Activated naive CD8-positive, alpha-beta T cell treated with anti-CD3 and anti-CD28 coated beads, Interleukin-2, amount 50 U/mL, for 24 hours (primary cell): ENCODE results near the gene FGL2.
"Not testable (repeated sequence)": the region's sequence is repeated elsewhere in the genome, so short reads cannot be mapped to it uniquely, and the experiment has no call there.

Experiments used
- ATAC-seq: fragments of 150-1000 bp; cut with Tn5 transposase; one replicate; pipeline ENCODE4 v1.10.0; 2021
- DNase-seq: peaks from one replicate; pipeline ENCODE4 v3.0.0; 2021
- H3K27ac Mint-ChIP-seq: one replicate; pipeline ENCODE4 v1.8.0; 2021; ENCODE audit warnings: mild to moderate bottlenecking, mixed read lengths
- H3K27me3 Mint-ChIP-seq: one replicate; pipeline ENCODE4 v1.8.0; 2021; ENCODE audit warnings: mixed read lengths
- H3K36me3 Mint-ChIP-seq: one replicate; pipeline ENCODE4 v1.8.0; 2021; ENCODE audit warnings: low read depth, mixed read lengths
- H3K4me1 Mint-ChIP-seq: one replicate; pipeline ENCODE4 v1.8.0; 2021; ENCODE audit warnings: mixed read lengths
- H3K4me3 Mint-ChIP-seq: one replicate; pipeline ENCODE4 v1.8.0; 2021; ENCODE audit warnings: mild to moderate bottlenecking, moderate library complexity, mixed read lengths
- H3K9me3 Mint-ChIP-seq: one replicate; pipeline ENCODE4 v1.8.0; 2021; ENCODE audit warnings: mixed read lengths

FGL2 gene

GRCh38 chr7:77226357-77226839 lies 26.8 kb upstream of the FGL2 start:
- no peak for DNase-seq
- Mint-ChIP-seq H3K9me3 (peaks cover 13% of the 10 kb centered on the region), H3K27ac (no peak overlapping the region)

DNA sequence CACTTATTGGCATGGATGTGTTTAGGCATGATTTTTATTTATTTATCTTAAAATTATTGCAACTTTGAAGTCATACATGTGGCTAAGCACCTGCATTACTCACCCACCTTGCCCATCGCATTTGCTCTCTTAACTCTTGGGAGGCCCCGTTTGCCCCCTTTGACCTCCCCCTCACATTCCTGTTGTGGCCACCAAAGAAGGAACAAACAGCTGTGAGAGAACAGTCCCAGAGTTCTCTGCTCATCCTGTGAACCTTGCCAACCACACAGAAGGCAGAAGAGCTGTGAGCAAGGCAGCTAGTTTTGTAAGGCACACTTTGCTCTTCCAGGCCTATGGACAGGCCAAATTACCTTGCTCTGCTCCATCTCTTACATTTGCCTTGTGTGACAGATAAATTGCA lies 23.6 kb upstream of the FGL2 start:
- H3K4me3 Mint-ChIP-seq: no peak overlapping the region
- ATAC-seq (no peak), DNase-seq (no peak)
- H3K4me1 Mint-ChIP-seq: peaks cover 27% of the 10 kb centered on the region
- H3K27ac Mint-ChIP-seq: no peak overlapping the region
- peaks cover 13% of the 10 kb centered on the region for H3K9me3 Mint-ChIP-seq
- H3K36me3 Mint-ChIP-seq: peaks cover 4% of the 10 kb centered on the region
- H3K27me3 Mint-ChIP-seq: no peaks in the 10 kb centered on the region

More at GRCh38 chr7:77226357-77226839, 26.8 kb upstream of the FGL2 start:
- H3K36me3 Mint-ChIP-seq: peaks cover 10% of the 10 kb centered on the region
- ATAC-seq: no peak
- H3K4me3 Mint-ChIP-seq: no peak overlapping the region
- peaks cover 26% of the 10 kb centered on the region for H3K4me1 Mint-ChIP-seq
- no peaks in the 10 kb centered on the region for H3K27me3 Mint-ChIP-seq

GRCh38 chr7:77222819-77223218 lies 23.2 kb upstream of the FGL2 start:
- Mint-ChIP-seq H3K4me3 (no peak overlapping the region), H3K9me3 (peaks cover 13% of the 10 kb centered on the region), H3K36me3 (peaks cover 4% of the 10 kb centered on the region), H3K27ac (no peak overlapping the region), H3K4me1 (peaks cover 27% of the 10 kb centered on the region), H3K27me3 (no peaks in the 10 kb centered on the region)
- ATAC-seq (no peak), DNase-seq (no peak)

DNA sequence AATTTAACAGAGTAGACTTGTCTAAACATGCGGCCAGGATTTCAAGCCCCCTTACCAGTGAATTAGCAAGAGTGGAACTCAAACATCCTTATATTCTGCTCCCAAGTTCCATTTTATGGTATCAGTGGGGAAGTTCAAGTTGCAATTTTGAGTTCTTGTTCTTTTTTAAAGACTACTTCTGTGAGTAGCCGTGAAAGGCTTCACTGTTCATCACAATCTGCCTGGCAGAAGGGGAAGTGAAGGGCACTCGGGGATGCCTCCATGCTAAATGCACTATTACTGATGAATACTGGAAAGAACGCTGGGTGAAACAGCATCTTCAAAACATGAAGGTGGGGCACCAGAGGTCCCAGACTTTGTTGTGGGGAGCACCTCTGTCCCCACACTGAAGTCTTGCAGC lies 22.4 kb upstream of the FGL2 start:
- no peaks in the 10 kb centered on the region for H3K27me3 Mint-ChIP-seq
- ATAC-seq (no peak), DNase-seq (no peak)
- peaks cover 4% of the 10 kb centered on the region for H3K36me3 Mint-ChIP-seq
- no peak overlapping the region for H3K4me3 Mint-ChIP-seq
- peaks cover 13% of the 10 kb centered on the region for H3K9me3 Mint-ChIP-seq
- peaks cover 27% of the 10 kb centered on the region for H3K4me1 Mint-ChIP-seq
- H3K27ac Mint-ChIP-seq: no peak overlapping the region

DNA sequence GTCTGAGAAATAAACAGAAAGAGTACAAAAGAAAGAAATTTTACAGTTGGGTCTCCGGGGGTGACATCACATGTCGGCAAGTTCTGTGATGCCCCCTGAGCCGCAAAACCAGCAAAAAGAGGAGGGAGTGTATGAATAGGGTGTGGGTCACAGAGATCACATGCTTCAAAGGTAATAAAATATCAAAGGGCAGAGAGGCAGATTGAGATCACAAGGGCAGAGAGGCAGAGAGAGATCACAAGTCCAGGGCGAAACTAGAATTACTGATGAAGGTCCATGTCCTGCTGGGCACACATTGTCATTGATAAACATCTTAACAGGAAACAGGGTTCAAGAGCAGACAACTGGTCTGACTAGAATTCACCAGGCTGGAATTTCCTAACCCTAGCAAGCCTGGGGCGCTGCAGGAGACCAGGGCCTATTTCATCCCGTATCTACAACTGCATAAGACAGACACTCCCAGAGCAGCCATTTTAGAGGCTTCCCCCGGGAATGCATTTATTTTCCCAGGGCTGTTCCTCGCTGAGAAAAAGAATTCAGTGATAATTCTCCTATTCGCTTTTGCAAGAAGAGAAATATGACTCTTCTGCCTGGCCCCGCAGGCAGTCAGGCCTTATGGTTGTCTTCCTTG lies 20.2 kb upstream of the FGL2 start:
- not testable (repeated sequence) for ATAC-seq, H3K36me3 Mint-ChIP-seq, H3K27ac Mint-ChIP-seq, H3K4me3 Mint-ChIP-seq, H3K27me3 Mint-ChIP-seq, DNase-seq
- Mint-ChIP-seq H3K4me1 (peaks cover 19% of the 10 kb centered on the region), H3K9me3 (peaks cover 13% of the 10 kb centered on the region)

- no peaks in the 10 kb centered on the region for H3K27me3 Mint-ChIP-seq
- H3K4me1 Mint-ChIP-seq: peaks cover 8% of the 10 kb centered on the region
- peaks cover 4% of the 10 kb centered on the region for H3K36me3 Mint-ChIP-seq
- DNase-seq (no peak), ATAC-seq (no peak)
- H3K4me3 Mint-ChIP-seq: no peak overlapping the region
- peaks cover 13% of the 10 kb centered on the region for H3K9me3 Mint-ChIP-seq
- H3K27ac Mint-ChIP-seq: no peak overlapping the region
Measured at GRCh38 chr7:77217474-77218185, 18.0 kb upstream of the FGL2 start.

DNA sequence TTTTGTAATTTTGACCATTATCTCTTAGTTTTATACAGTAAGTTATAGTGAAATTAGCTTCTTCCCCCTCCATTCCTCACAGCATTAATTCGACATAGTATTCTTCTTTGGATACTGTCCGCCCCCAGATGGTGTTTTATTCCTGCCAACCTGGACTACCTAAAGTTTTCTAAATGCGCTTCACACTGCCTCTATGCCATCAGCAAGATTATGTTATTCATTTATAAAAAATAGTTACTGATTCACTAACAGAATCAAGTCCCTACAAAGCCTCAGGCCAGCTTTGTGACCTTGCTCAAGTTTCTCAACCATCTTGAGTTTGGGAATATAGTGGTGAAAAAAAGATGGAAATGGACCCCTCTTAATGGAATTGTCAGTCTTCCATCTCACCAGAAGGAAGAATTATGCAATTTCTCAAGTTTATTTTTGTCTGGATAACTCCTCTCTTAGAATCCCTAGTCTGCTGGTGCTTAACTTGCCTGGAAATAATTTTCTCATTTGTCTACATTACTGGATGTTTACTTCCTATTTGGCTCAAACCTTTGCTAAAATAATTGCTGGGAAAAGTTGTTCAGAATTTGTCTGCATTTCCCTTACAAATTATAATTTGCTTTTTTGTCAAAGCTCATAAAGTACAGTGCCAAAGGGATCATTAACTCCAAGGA lies 16.7 kb upstream of the FGL2 start:
- Mint-ChIP-seq H3K27ac (no peak overlapping the region), H3K27me3 (no peaks in the 10 kb centered on the region), H3K4me1 (peaks cover under 1% of the 10 kb centered on the region), H3K36me3 (peaks cover 4% of the 10 kb centered on the region), H3K4me3 (no peak overlapping the region), H3K9me3 (peaks cover 13% of the 10 kb centered on the region)
- DNase-seq: no peak
- ATAC-seq: no peak

- no peak for ATAC-seq
- Mint-ChIP-seq H3K4me3 (no peak overlapping the region), H3K27me3 (no peaks in the 10 kb centered on the region), H3K27ac (no peak overlapping the region), H3K4me1 (no peaks in the 10 kb centered on the region), H3K9me3 (peaks cover 21% of the 10 kb centered on the region), H3K36me3 (peaks cover 20% of the 10 kb centered on the region)
- no peak for DNase-seq
Measured at GRCh38 chr7:77209479-77210139, 10.0 kb upstream of the FGL2 start.

DNA sequence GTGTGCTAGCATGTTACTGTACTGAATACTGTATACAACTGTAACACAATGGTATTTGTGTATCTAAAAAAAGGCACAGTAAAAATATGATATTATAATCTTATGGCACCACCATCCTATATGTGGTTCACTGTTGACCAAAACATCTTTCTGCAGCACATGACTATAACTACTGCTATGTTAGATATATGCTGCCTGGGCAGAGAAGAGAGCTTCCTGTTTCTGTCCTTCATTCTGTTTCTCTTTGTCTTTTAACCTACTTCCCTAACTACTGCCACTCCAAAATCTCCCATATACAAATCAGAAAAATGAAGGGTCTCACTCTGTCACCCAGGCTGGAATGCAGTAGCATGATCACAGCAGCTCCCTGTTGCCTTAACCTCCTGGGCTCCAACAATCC lies 8.8 kb upstream of the FGL2 start:
- no peak overlapping the region for H3K27ac Mint-ChIP-seq
- no peaks in the 10 kb centered on the region for H3K27me3 Mint-ChIP-seq
- DNase-seq (no peak), ATAC-seq (no peak)
- no peaks in the 10 kb centered on the region for H3K4me1 Mint-ChIP-seq
- peaks cover 20% of the 10 kb centered on the region for H3K36me3 Mint-ChIP-seq
- H3K4me3 Mint-ChIP-seq: no peak overlapping the region
- H3K9me3 Mint-ChIP-seq: peaks cover 21% of the 10 kb centered on the region

GRCh38 chr7:77205706-77206105 lies 6.1 kb upstream of the FGL2 start:
- peaks cover 6% of the 10 kb centered on the region for H3K4me1 Mint-ChIP-seq
- DNase-seq (no peak), ATAC-seq (no peak)
- peaks cover 21% of the 10 kb centered on the region for H3K9me3 Mint-ChIP-seq
- H3K4me3 Mint-ChIP-seq: no peak overlapping the region
- H3K27me3 Mint-ChIP-seq: no peaks in the 10 kb centered on the region
- peaks cover 20% of the 10 kb centered on the region for H3K36me3 Mint-ChIP-seq
- no peak overlapping the region for H3K27ac Mint-ChIP-seq

DNA sequence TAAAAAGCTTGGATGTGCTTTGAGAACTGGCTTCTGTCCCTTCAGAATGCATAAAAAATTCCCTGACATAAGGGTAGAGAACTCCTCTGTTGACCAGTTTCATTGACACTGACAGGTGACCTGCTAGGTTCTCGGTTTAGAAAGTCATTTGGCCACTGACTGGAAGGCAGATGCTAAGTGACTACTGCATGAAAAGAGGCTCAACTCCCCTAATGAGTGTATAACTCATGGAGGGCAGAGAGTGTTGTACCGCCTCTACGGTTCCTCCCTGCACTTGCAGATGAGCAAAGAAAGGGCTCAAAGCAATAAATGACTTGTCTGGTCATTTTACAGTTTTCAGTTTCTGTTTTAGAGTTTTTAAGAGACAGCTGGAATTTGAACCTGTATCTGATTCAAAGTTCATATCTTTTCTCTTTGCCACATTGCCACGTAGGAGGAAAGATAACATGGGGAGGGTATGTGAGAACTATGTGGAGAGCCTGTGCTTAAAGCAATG lies 2.9 kb upstream of the FGL2 start:
- ATAC-seq (peak; percentile 58), DNase-seq (no peak)
- Mint-ChIP-seq H3K36me3 (no peaks in the 10 kb centered on the region), H3K4me3 (no peak overlapping the region), H3K27me3 (no peaks in the 10 kb centered on the region), H3K9me3 (no peaks in the 10 kb centered on the region), H3K4me1 (peaks cover 28% of the 10 kb centered on the region), H3K27ac (no peak overlapping the region)

DNA sequence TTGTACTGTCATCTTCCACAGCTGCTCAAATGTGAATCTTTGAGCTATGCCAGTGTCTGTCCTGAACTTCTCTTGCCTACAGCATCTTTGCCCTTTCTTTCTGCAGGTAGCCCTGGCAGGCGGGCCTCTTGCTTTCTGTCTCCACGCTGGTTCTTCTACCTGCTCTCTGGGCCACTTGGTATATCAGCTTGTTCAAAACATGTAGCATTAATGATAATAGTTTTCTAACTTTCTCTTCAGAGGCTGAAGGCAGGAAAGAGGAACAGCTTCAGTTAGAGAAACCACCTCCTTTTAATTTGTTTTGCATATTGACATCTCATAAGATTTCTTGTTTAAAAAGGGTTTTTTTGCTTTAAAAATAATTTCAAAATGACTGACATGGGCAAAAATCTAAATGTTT lies 923 bp upstream of the FGL2 start:
- DNase-seq: no peak
- Mint-ChIP-seq H3K27me3 (no peaks in the 10 kb centered on the region), H3K27ac (peak overlapping the region; percentile 63), H3K4me1 (peaks cover 28% of the 10 kb centered on the region), H3K36me3 (no peaks in the 10 kb centered on the region), H3K9me3 (no peaks in the 10 kb centered on the region), H3K4me3 (peak overlapping the region; percentile 55)
- ATAC-seq: no peak

DNA sequence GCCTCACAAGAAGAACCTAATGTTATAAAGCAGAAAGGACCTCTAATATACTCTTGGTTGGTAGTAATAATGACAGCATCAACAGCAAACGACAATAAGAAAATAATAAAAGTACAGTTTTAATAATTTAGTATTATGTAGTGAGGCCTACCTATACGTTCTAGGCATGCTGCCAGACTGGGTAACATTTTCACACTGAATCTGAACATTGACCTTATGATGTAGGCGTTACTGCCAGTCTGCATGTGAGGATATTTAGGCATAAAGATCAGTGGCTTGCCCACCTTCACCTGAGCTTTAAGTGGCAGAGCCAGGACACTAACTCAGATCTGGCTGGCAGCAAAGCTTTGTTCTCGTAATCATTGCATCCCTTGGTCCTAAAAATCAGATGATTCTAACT lies 2.5 kb downstream of the FGL2 start:
- H3K4me3 Mint-ChIP-seq: no peak overlapping the region
- H3K27me3 Mint-ChIP-seq: no peaks in the 10 kb centered on the region
- H3K27ac Mint-ChIP-seq: no peak overlapping the region
- peaks cover 36% of the 10 kb centered on the region for H3K4me1 Mint-ChIP-seq
- H3K9me3 Mint-ChIP-seq: no peaks in the 10 kb centered on the region
- no peaks in the 10 kb centered on the region for H3K36me3 Mint-ChIP-seq
- ATAC-seq (no peak), DNase-seq (no peak)

- H3K9me3 Mint-ChIP-seq: no peaks in the 10 kb centered on the region
- DNase-seq: no peak
- H3K27me3 Mint-ChIP-seq: no peaks in the 10 kb centered on the region
- peaks cover 21% of the 10 kb centered on the region for H3K4me1 Mint-ChIP-seq
- H3K4me3 Mint-ChIP-seq: no peak overlapping the region
- H3K27ac Mint-ChIP-seq: no peak overlapping the region
- no peak for ATAC-seq
- no peaks in the 10 kb centered on the region for H3K36me3 Mint-ChIP-seq
Measured at GRCh38 chr7:77188731-77189437, 10.7 kb downstream of the FGL2 start.
